Activated naive CD4-positive, alpha-beta T cell treated with anti-CD3 and anti-CD28 coated beads, Interleukin-2, amount 50 U/mL, for 24 hours (primary cell): Measurements from ENCODE around the gene HECTD4.

Source experiments
- H3K27ac Mint-ChIP-seq: one replicate; pipeline ENCODE4 v1.8.0; 2021; ENCODE audit warnings: mild to moderate bottlenecking, mixed read lengths
- H3K27me3 Mint-ChIP-seq: one replicate; pipeline ENCODE4 v1.8.0; 2021; ENCODE audit warnings: mixed read lengths
- H3K36me3 Mint-ChIP-seq: one replicate; pipeline ENCODE4 v1.8.0; 2021; ENCODE audit warnings: mixed read lengths
- H3K4me1 Mint-ChIP-seq: one replicate; pipeline ENCODE4 v1.8.0; 2021; ENCODE audit warnings: mixed read lengths
- H3K4me3 Mint-ChIP-seq: one replicate; pipeline ENCODE4 v1.8.0; 2021; ENCODE audit warnings: mild to moderate bottlenecking, mixed read lengths
- H3K9me3 Mint-ChIP-seq: one replicate; pipeline ENCODE4 v1.8.0; 2021; ENCODE audit warnings: mixed read lengths

Gene HECTD4

DNA sequence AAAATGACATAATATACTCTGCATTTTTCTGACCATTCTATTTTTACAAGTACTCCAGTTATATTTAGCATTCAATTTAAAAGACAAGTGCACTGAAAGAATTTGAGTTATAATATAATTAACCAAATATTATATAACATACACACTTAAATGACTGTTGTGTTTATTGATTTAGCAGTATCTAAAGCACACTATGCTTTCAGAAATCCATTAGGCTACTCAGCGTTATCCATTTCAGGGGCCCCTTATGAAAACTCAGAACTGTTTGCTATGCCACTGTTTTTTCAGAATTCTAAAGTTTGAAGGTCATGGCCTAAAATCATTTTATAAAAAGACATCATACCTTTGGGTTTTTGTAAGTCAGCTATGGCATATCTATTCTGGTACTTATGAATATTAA, 57.1 kb downstream of the HECTD4 start:
- Mint-ChIP-seq H3K27me3 (no peaks in the 10 kb centered on the region), H3K4me1 (peaks cover 35% of the 10 kb centered on the region)

GRCh38 chr12:112322882-112323547, 59.2 kb downstream of the HECTD4 start:
- Mint-ChIP-seq H3K36me3 (no peaks in the 10 kb centered on the region), H3K4me1 (peaks cover 35% of the 10 kb centered on the region), H3K27ac (peak overlapping the region; percentile 3), H3K4me3 (no peak overlapping the region), H3K9me3 (no peaks in the 10 kb centered on the region), H3K27me3 (no peaks in the 10 kb centered on the region)

More for the DNA sequence above, 57.1 kb downstream of the HECTD4 start:
- Mint-ChIP-seq H3K36me3 (no peaks in the 10 kb centered on the region), H3K4me3 (no peak overlapping the region), H3K27ac (no peak overlapping the region), H3K9me3 (no peaks in the 10 kb centered on the region)

DNA sequence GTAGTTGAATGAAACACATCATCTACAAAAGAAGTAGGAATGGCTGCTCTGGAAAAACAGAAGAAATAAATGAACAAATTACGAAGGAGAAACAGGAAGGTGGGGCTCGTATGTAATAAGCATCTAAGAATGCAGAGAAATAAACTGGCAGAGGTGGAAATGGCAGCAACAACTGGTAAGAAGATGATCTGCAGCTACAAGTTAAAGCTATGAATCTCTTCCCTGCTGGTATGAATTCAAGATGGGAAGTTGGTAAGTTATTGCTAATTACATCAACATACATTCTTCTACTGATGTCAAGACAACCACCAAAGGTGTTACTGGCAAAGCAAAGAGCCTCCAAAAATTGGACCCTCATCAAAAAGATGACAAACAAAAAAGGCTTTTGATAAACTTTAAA, 59.8 kb downstream of the HECTD4 start:
- no peaks in the 10 kb centered on the region for H3K9me3 Mint-ChIP-seq
- peaks cover 31% of the 10 kb centered on the region for H3K4me1 Mint-ChIP-seq
- no peak overlapping the region for H3K27ac Mint-ChIP-seq
- H3K4me3 Mint-ChIP-seq: no peak overlapping the region
- H3K27me3 Mint-ChIP-seq: no peaks in the 10 kb centered on the region
- no peaks in the 10 kb centered on the region for H3K36me3 Mint-ChIP-seq

DNA sequence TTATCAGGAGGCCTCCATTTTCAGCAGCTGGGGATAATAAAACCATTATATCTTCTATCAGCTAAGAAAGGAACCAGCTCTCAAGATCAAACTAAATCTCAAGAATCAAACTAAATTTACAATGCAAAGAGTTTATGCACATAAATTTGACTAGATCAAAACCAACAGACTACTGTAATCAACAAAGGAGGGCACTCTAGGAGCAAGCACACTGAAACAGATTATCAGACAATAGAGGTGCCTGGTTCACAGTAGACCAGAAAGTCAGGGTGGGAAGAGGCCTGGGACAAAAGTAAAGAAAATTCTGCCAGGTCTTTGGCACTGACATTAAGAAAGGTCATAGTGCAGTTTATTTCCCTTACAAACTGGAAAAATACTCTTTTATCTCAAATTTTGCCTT, 61.0 kb downstream of the HECTD4 start:
- Mint-ChIP-seq H3K36me3 (peaks cover 6% of the 10 kb centered on the region), H3K4me1 (peaks cover 30% of the 10 kb centered on the region), H3K9me3 (no peaks in the 10 kb centered on the region), H3K27ac (no peak overlapping the region), H3K4me3 (no peak overlapping the region), H3K27me3 (no peaks in the 10 kb centered on the region)

GRCh38 chr12:112319395-112319794, 62.8 kb downstream of the HECTD4 start:
- Mint-ChIP-seq H3K36me3 (peaks cover 11% of the 10 kb centered on the region), H3K4me1 (peaks cover 26% of the 10 kb centered on the region), H3K27me3 (no peaks in the 10 kb centered on the region), H3K27ac (no peak overlapping the region), H3K4me3 (no peak overlapping the region), H3K9me3 (no peaks in the 10 kb centered on the region)

- H3K9me3 Mint-ChIP-seq: no peaks in the 10 kb centered on the region
- H3K4me3 Mint-ChIP-seq: no peak overlapping the region
- peaks cover 11% of the 10 kb centered on the region for H3K4me1 Mint-ChIP-seq
- no peak overlapping the region for H3K27ac Mint-ChIP-seq
- H3K36me3 Mint-ChIP-seq: peaks cover 14% of the 10 kb centered on the region
- H3K27me3 Mint-ChIP-seq: no peaks in the 10 kb centered on the region
Measured at GRCh38 chr12:112317481-112317880, 64.8 kb downstream of the HECTD4 start.

- Mint-ChIP-seq H3K27ac (no peak overlapping the region), H3K27me3 (no peaks in the 10 kb centered on the region), H3K36me3 (peaks cover 14% of the 10 kb centered on the region), H3K4me1 (no peaks in the 10 kb centered on the region), H3K4me3 (no peak overlapping the region), H3K9me3 (no peaks in the 10 kb centered on the region)
Measured at GRCh38 chr12:112314981-112315380, 67.2 kb downstream of the HECTD4 start.

DNA sequence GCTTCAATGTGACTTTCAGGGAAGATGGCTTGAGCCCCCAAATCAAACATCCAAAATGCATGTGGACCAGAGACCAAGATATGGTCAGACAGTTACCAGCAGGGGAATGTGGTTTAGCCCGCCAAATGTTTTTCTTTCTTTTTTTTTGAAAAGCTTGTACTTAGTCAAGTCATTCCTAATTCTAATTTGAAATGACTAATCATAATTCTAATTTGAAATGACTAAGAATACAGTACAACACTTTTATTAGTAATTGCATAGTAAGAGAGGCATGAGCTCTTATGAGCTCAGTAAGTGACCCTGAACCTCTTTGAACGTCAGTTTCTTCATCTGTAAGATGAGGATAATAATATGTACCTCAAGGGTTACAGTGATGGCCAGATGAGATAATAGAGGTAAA, 72.4 kb downstream of the HECTD4 start:
- no peak overlapping the region for H3K27ac Mint-ChIP-seq
- no peaks in the 10 kb centered on the region for H3K27me3 Mint-ChIP-seq
- peaks cover 8% of the 10 kb centered on the region for H3K36me3 Mint-ChIP-seq
- no peaks in the 10 kb centered on the region for H3K4me1 Mint-ChIP-seq
- no peak overlapping the region for H3K4me3 Mint-ChIP-seq
- no peaks in the 10 kb centered on the region for H3K9me3 Mint-ChIP-seq

DNA sequence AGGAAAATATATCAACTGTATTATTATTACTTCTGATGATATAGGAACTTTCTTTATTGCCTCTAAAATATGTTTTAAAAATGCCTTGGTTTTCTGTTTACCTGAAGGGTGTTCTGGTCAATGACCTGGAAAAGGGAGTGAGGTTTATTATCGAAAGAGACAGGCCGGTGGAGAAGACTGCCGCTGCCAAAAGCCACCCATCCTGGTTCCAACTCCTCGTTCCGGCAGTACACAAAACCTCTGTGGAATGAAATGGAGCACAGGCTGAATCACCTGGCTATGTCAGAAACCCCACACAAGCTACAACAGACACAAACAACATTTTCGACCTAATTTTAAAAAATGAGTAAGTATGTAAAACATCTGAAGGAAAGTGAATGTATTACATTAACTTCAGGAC, 73.6 kb downstream of the HECTD4 start:
- Mint-ChIP-seq H3K27me3 (no peaks in the 10 kb centered on the region), H3K4me1 (no peaks in the 10 kb centered on the region), H3K9me3 (no peaks in the 10 kb centered on the region), H3K4me3 (no peak overlapping the region), H3K27ac (no peak overlapping the region), H3K36me3 (peaks cover 8% of the 10 kb centered on the region)

DNA sequence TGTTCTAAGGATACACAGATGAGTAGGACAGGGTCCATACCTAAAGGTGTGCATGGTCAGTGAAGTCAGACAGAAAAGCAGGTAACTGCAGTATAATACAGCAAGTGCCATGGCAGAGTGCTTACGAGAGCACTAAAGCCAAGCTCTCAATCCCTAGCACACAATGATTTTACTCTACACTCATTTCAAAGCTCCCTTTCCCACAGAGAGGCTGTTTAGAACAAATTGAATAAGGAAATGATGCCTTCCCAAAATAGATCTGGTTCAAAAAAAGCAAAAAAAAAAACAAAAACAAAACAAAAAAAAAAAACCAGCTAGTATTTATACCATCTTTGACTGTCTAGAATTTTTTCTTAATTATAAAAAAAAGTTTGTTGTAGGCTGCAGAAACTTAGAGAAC, 74.1 kb downstream of the HECTD4 start:
- Mint-ChIP-seq H3K9me3 (no peaks in the 10 kb centered on the region), H3K36me3 (peaks cover 10% of the 10 kb centered on the region), H3K4me1 (peaks cover 3% of the 10 kb centered on the region), H3K4me3 (no peak overlapping the region), H3K27me3 (no peaks in the 10 kb centered on the region), H3K27ac (no peak overlapping the region)

- Mint-ChIP-seq H3K4me1 (peaks cover 7% of the 10 kb centered on the region), H3K4me3 (no peak overlapping the region), H3K27me3 (no peaks in the 10 kb centered on the region), H3K9me3 (no peaks in the 10 kb centered on the region), H3K27ac (no peak overlapping the region), H3K36me3 (peaks cover 9% of the 10 kb centered on the region)
Measured at GRCh38 chr12:112307317-112308011, 74.8 kb downstream of the HECTD4 start.

GRCh38 chr12:112305951-112306350, 76.3 kb downstream of the HECTD4 start:
- peaks cover 7% of the 10 kb centered on the region for H3K4me1 Mint-ChIP-seq
- no peak overlapping the region for H3K4me3 Mint-ChIP-seq
- H3K9me3 Mint-ChIP-seq: no peaks in the 10 kb centered on the region
- no peaks in the 10 kb centered on the region for H3K27me3 Mint-ChIP-seq
- peaks cover 12% of the 10 kb centered on the region for H3K36me3 Mint-ChIP-seq
- no peak overlapping the region for H3K27ac Mint-ChIP-seq

- no peak overlapping the region for H3K4me3 Mint-ChIP-seq
- no peak overlapping the region for H3K27ac Mint-ChIP-seq
- H3K27me3 Mint-ChIP-seq: no peaks in the 10 kb centered on the region
- H3K36me3 Mint-ChIP-seq: peaks cover 12% of the 10 kb centered on the region
- H3K9me3 Mint-ChIP-seq: no peaks in the 10 kb centered on the region
- peaks cover 7% of the 10 kb centered on the region for H3K4me1 Mint-ChIP-seq
Measured at GRCh38 chr12:112304436-112304835, 77.8 kb downstream of the HECTD4 start.

DNA sequence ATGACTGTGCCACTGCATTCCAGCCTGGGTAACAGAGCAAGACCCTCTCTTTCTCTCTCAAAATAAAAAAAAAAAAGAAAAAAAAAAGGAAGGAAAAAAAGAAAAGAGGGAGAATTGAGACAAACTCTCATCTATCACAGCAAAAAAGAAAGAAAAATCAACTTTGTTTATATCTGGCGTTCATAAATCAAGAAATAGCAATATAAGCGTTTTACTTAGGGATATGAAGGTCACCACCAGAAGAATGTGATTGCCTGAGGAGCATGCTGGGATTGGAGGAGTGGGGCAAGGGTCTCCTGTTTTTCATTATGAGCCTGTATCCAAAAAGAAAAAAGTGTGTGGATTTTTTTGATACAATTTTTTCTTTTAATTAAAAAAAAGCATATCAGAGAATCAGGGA, 78.4 kb downstream of the HECTD4 start:
- Mint-ChIP-seq H3K9me3 (no peaks in the 10 kb centered on the region), H3K27me3 (no peaks in the 10 kb centered on the region), H3K27ac (no peak overlapping the region), H3K4me3 (no peak overlapping the region), H3K4me1 (peaks cover 7% of the 10 kb centered on the region), H3K36me3 (peaks cover 12% of the 10 kb centered on the region)

DNA sequence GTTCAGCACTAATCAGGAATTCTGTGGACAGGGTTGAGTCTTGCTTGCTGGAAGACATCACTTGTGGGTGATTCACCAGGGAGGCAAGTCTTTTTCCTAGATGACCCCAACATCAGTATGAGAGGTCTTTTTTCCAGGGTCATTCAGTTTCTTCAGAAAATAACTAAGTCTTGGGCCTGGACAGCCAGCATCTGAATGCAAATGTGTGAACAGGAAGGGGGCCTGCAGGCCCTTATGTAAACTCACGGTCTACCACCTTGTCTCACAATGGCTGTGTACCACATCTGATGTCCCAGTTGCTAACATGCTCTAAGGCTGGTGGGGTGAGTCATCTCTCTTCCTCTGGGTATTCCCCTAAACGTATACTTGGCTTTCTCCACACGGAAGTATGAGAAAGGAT, 79.2 kb downstream of the HECTD4 start:
- Mint-ChIP-seq H3K27me3 (no peaks in the 10 kb centered on the region), H3K27ac (peak overlapping the region; percentile 71), H3K36me3 (peaks cover 12% of the 10 kb centered on the region), H3K4me3 (no peak overlapping the region), H3K4me1 (peaks cover 7% of the 10 kb centered on the region), H3K9me3 (no peaks in the 10 kb centered on the region)

DNA sequence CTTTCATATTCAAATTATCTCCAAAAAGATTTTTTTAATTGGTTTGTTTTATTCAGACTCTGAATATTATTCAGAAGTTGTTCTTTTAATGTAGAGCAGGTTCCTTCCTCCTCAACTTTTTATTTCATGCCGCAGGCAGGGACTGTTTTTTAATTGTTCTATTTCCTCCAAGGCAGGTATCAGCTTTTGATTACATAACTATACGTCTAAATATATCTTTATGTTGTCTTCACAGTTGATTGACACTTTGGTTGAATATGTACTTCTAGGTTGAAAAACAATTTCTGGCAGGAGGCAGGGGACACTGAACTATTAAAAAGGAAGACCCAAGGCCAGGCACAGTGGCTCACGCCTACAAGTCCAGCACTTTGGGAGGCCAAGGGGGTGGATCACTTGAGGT, 82.5 kb downstream of the HECTD4 start:
- no peaks in the 10 kb centered on the region for H3K9me3 Mint-ChIP-seq
- no peaks in the 10 kb centered on the region for H3K27me3 Mint-ChIP-seq
- H3K4me1 Mint-ChIP-seq: peaks cover 7% of the 10 kb centered on the region
- H3K4me3 Mint-ChIP-seq: no peak overlapping the region
- no peak overlapping the region for H3K27ac Mint-ChIP-seq
- H3K36me3 Mint-ChIP-seq: peaks cover 7% of the 10 kb centered on the region

DNA sequence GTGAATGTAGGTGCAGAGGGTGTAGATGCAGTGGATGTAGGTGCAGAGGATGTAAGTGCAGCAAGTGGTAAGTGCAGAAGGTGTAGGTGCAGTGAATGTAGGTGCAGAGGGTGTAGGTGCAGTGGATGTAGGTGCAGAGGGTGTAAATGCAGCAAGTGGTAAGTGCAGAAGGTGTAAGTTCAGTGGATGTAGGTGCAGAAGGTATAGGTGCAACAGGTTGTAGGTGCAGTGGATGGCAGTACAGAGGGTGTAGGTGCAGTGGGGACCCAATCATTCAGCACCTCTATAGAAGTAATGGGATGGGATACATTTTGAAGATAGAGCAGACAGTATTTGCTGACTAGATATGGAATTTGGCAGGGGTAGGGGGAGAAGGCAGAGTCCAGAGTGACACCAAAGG, 85.0 kb downstream of the HECTD4 start:
- no peaks in the 10 kb centered on the region for H3K9me3 Mint-ChIP-seq
- H3K27me3 Mint-ChIP-seq: no peaks in the 10 kb centered on the region
- H3K36me3 Mint-ChIP-seq: peaks cover 8% of the 10 kb centered on the region
- peaks cover 3% of the 10 kb centered on the region for H3K4me1 Mint-ChIP-seq
- H3K27ac Mint-ChIP-seq: no peak overlapping the region
- H3K4me3 Mint-ChIP-seq: no peak overlapping the region
